ENCODE results near the gene AHNAK.

AHNAK gene

GRCh38 chr11:62419314-62419929 is 127.2 kb downstream of the AHNAK start:
- H3K4me3 ChIP-seq (replicated peaks; ENCODE audit: insufficient read depth, low read length), result no peak overlapping the region
- no peak overlapping the region for H3K27ac ChIP-seq (replicated peaks)
- no peak for DNase-seq (ENCODE audit: low read depth in 1 of 2, low spot score in 1 of 2)
- H3K27me3 ChIP-seq (ENCODE audit: insufficient read depth, poor library complexity, severe bottlenecking), result no peaks in the 10 kb centered on the region
- TF ChIP-seq CTCF (IDR thresholded peaks at IDR 0.05; ENCODE audit: insufficient read depth, low read length), result no peak
- TF ChIP-seq POLR2AphosphoS5 (IDR thresholded peaks at IDR 0.05; ENCODE audit: low read depth), result no peak
- no peak for TF ChIP-seq REST (IDR thresholded peaks at IDR 0.05; ENCODE audit: insufficient replicate concordance, low read depth)
- TF ChIP-seq SPI1 (IDR thresholded peaks at IDR 0.05; ENCODE audit: borderline replicate concordance, low read depth), result no peak
- TF ChIP-seq GABPA (IDR thresholded peaks at IDR 0.05; ENCODE audit: low read depth), result no peak

- no peaks in the 10 kb centered on the region for H3K27me3 ChIP-seq (ENCODE audit: insufficient read depth, poor library complexity, severe bottlenecking)
- TF ChIP-seq POLR2AphosphoS5 (IDR thresholded peaks at IDR 0.05; ENCODE audit: low read depth) (no peak), GABPA (IDR thresholded peaks at IDR 0.05; ENCODE audit: low read depth) (no peak), CTCF (IDR thresholded peaks at IDR 0.05; ENCODE audit: insufficient read depth, low read length) (no peak), SPI1 (IDR thresholded peaks at IDR 0.05; ENCODE audit: borderline replicate concordance, low read depth) (no peak), REST (IDR thresholded peaks at IDR 0.05; ENCODE audit: insufficient replicate concordance, low read depth) (no peak)
- H3K4me3 ChIP-seq (replicated peaks; ENCODE audit: insufficient read depth, low read length), result no peak within 1 kb of the TSS
Observed at GRCh38 chr11:62418733-62419132, 127.9 kb downstream of the AHNAK start, which contains the start of gene SCGB1A1. TSS of gene SCGB1A1 (plus strand) at chr11:62419033. CDS start at chr11:62419096, 63 bp downstream.

GRCh38 chr11:62418136-62418535 is 128.5 kb downstream of the AHNAK start:
- H3K27me3 ChIP-seq (ENCODE audit: insufficient read depth, poor library complexity, severe bottlenecking), result no peaks in the 10 kb centered on the region
- DNase-seq (ENCODE audit: low read depth in 1 of 2, low spot score in 1 of 2), result no peak
- TF ChIP-seq CTCF (IDR thresholded peaks at IDR 0.05; ENCODE audit: insufficient read depth, low read length) (no peak), POLR2AphosphoS5 (IDR thresholded peaks at IDR 0.05; ENCODE audit: low read depth) (no peak), REST (IDR thresholded peaks at IDR 0.05; ENCODE audit: insufficient replicate concordance, low read depth) (no peak), SPI1 (IDR thresholded peaks at IDR 0.05; ENCODE audit: borderline replicate concordance, low read depth) (no peak), GABPA (IDR thresholded peaks at IDR 0.05; ENCODE audit: low read depth) (no peak)
- no peak overlapping the region for H3K27ac ChIP-seq (replicated peaks)
- no peak overlapping the region for H3K4me3 ChIP-seq (replicated peaks; ENCODE audit: insufficient read depth, low read length)

More at GRCh38 chr11:62418733-62419132, 127.9 kb downstream of the AHNAK start, which contains the start of gene SCGB1A1:
- no peak for DNase-seq (ENCODE audit: low read depth in 1 of 2, low spot score in 1 of 2)
- H3K27ac ChIP-seq (replicated peaks), result no peak within 1 kb of the TSS
